ENCODE measurements around the gene CCM2L.

The CCM2L gene

DNA sequence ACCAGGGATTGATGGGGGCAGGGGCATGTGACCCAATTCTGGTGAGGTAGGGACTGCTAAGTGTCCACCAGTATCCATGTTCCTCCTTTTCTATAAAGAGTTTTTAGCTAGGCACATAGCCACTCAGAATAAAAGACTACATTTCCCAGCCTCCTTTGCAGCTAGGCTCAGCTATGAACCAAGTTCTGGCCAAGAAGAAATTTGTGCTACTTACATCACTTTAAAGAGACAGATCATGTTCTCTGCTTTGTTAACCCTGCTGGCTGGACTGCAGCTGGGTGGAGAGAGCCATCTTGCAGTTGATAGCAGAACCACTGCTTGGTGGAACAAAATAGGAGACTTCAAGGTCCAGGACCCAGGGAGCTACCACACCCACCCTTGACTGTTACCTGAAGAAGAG is 5.3 kb upstream of the CCM2L start:
- no peak overlapping the region for H2AFZ ChIP-seq (ENCODE audit: low read depth, low read length)
- H3K14ac ChIP-seq (ENCODE audit: low read length in 2 of 2): no peak overlapping the region
- H2BK5ac ChIP-seq (ENCODE audit: low read depth, low read length, poor library complexity, severe bottlenecking): no peak overlapping the region
- no peak overlapping the region for H2BK15ac ChIP-seq (ENCODE audit: low read depth, poor library complexity, severe bottlenecking)
- DNase-seq: peak; percentile 35
- no peak overlapping the region for H2BK12ac ChIP-seq (ENCODE audit: low read length in 2 of 2)
- no peaks in the 10 kb centered on the region for H3K79me1 ChIP-seq (replicated peaks; ENCODE audit: low read length, poor library complexity, severe bottlenecking)
- H3K27me3 ChIP-seq (ENCODE audit: control insufficient read depth in 1 of 2, insufficient read depth in 1 of 2, low read length in 2 of 2): peaks cover 70 to 72% of the 10 kb centered on the region in 2 experiments
- H4K8ac ChIP-seq (ENCODE audit: low read length): no peak overlapping the region
- peaks cover 8% of the 10 kb centered on the region for H3K4me1 ChIP-seq (ENCODE audit: control insufficient read depth, insufficient read depth, low read depth, low read length)
- H2BK120ac ChIP-seq (ENCODE audit: low read depth, low read length): no peak overlapping the region
- no peak overlapping the region for H4K91ac ChIP-seq (ENCODE audit: low read length)
- H3K27ac ChIP-seq (ENCODE audit: low read length, poor library complexity, severe bottlenecking): no peak overlapping the region
- H3K36me3 ChIP-seq (ENCODE audit: control insufficient read depth in 1 of 2, insufficient read depth in 2 of 2, low read depth in 1 of 2, low read length in 2 of 2): no peaks in the 10 kb centered on the region
- no peak overlapping the region for H3K4me2 ChIP-seq (ENCODE audit: low read length, poor library complexity, severe bottlenecking)
- no peaks in the 10 kb centered on the region for H3K9me3 ChIP-seq (ENCODE audit: control insufficient read depth, low read length)
- H3K18ac ChIP-seq (ENCODE audit: low read depth in 1 of 2, low read length in 2 of 2): no peak overlapping the region
- H2AK5ac ChIP-seq (ENCODE audit: low read length, severe bottlenecking): no peak overlapping the region
- no peak overlapping the region for H3K9ac ChIP-seq (ENCODE audit: low read length)
- no peak overlapping the region for H3K4me3 ChIP-seq (ENCODE audit: insufficient read depth in 1 of 2, low read depth in 1 of 2, low read length in 2 of 2)
- no peak overlapping the region for H3K4ac ChIP-seq (ENCODE audit: low read depth in 1 of 2, low read length in 2 of 2)
- H3K23ac ChIP-seq (ENCODE audit: low read length in 2 of 2): no peak overlapping the region

DNA sequence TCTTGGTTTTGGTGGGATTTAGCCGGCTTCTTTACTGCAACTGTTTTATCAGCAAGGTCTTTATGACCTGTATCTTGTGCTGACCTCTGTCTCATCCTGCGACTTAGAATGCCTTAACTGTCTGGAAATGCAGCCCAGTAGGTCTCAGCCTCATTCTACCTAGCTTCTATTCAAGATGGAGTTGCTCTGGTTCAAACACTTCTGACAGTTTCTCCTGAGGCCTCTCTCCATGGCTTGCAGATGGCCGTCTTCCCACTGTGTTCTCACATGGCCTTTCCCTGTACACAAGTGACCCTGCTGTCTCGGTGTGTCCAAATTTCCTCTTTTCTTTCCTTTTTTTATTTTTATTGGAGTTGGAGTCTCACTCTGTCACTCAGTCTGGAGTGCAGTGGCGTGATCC is 4.2 kb upstream of the CCM2L start:
- H3K4me2 ChIP-seq (ENCODE audit: low read length, poor library complexity, severe bottlenecking): no peak overlapping the region
- H2BK12ac ChIP-seq (ENCODE audit: low read length in 2 of 2): no peak overlapping the region
- no peaks in the 10 kb centered on the region for H3K9me3 ChIP-seq (ENCODE audit: control insufficient read depth, low read length)
- no peak overlapping the region for H3K9ac ChIP-seq (ENCODE audit: low read length)
- no peak overlapping the region for H2BK5ac ChIP-seq (ENCODE audit: low read depth, low read length, poor library complexity, severe bottlenecking)
- H4K8ac ChIP-seq (ENCODE audit: low read length): no peak overlapping the region
- peaks cover 69 to 70% of the 10 kb centered on the region in 2 experiments for H3K27me3 ChIP-seq (ENCODE audit: control insufficient read depth in 1 of 2, insufficient read depth in 1 of 2, low read length in 2 of 2)
- no peak overlapping the region for H3K23ac ChIP-seq (ENCODE audit: low read length in 2 of 2)
- H4K91ac ChIP-seq (ENCODE audit: low read length): no peak overlapping the region
- peaks cover 8% of the 10 kb centered on the region for H3K4me1 ChIP-seq (ENCODE audit: control insufficient read depth, insufficient read depth, low read depth, low read length)
- no peak overlapping the region for H3K27ac ChIP-seq (ENCODE audit: low read length, poor library complexity, severe bottlenecking)
- no peak for DNase-seq
- H3K4me3 ChIP-seq (ENCODE audit: insufficient read depth in 1 of 2, low read depth in 1 of 2, low read length in 2 of 2): no peak overlapping the region
- no peaks in the 10 kb centered on the region for H3K36me3 ChIP-seq (ENCODE audit: control insufficient read depth in 1 of 2, insufficient read depth in 2 of 2, low read depth in 1 of 2, low read length in 2 of 2)
- no peak overlapping the region for H2BK15ac ChIP-seq (ENCODE audit: low read depth, poor library complexity, severe bottlenecking)
- WGBS: 72% methylated on average over 5 of the region's 5 CpGs
- H3K14ac ChIP-seq (ENCODE audit: low read length in 2 of 2): no peak overlapping the region
- H3K18ac ChIP-seq (ENCODE audit: low read depth in 1 of 2, low read length in 2 of 2): no peak overlapping the region
- no peaks in the 10 kb centered on the region for H3K79me1 ChIP-seq (replicated peaks; ENCODE audit: low read length, poor library complexity, severe bottlenecking)
- no peak overlapping the region for H2AK5ac ChIP-seq (ENCODE audit: low read length, severe bottlenecking)
- H2BK120ac ChIP-seq (ENCODE audit: low read depth, low read length): no peak overlapping the region
- H3K4ac ChIP-seq (ENCODE audit: low read depth in 1 of 2, low read length in 2 of 2): no peak overlapping the region
- H2AFZ ChIP-seq (ENCODE audit: low read depth, low read length): no peak overlapping the region

DNA sequence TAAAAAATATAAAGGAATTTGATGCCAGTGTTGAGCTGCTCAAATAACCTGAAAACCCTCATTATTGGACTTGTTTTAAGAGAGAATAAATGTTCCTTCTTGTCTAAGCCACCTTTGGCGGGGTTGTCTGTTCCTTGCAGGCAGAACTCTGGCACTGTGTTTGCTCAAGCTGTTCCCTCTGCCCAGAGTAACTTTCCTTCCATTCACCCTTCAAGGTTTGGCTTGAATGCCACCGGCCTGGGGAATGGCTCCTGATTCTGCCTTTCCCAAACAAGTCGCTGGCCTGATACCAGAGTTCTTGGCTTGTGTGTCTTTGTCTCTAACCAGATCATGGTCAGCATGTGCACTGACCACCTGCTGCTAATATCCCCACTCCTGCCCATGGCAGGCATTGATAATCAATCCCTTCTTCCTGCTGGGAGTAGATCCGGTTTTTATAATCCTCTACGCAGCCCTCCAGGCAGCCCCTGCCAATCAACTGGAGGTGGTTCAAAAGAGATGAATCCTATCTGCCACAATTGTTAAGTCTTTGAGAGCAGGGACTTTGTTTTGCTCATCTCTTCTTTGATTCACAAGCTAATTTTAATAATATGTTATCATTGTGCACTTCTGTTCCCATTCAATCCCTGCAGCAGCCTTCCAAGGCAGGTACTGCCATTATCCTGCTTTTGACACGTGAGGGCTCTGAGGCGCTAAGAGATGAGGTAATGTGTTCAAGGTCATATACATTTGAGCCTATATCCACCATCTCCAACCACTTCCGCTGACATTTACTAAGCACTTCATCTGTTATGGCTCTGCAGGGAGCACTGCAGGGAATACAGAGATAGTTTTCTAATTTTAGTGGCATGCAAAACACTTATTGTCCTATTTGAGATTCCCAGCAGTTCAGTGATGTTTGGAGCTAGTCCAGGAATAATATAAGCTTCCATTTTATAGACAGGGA is 3.1 kb upstream of the CCM2L start:
- Histone ChIP-seq H3K14ac (ENCODE audit: low read length in 2 of 2) (no peak overlapping the region), H2BK15ac (ENCODE audit: low read depth, poor library complexity, severe bottlenecking) (no peak overlapping the region), H3K4me3 (ENCODE audit: insufficient read depth in 1 of 2, low read depth in 1 of 2, low read length in 2 of 2) (no peak overlapping the region), H2BK5ac (ENCODE audit: low read depth, low read length, poor library complexity, severe bottlenecking) (no peak overlapping the region), H4K8ac (ENCODE audit: low read length) (no peak overlapping the region), H4K91ac (ENCODE audit: low read length) (no peak overlapping the region), H2BK120ac (ENCODE audit: low read depth, low read length) (no peak overlapping the region), H3K27ac (ENCODE audit: low read length, poor library complexity, severe bottlenecking) (no peak overlapping the region), H3K4ac (ENCODE audit: low read depth in 1 of 2, low read length in 2 of 2) (no peak overlapping the region), H3K27me3 (ENCODE audit: control insufficient read depth in 1 of 2, insufficient read depth in 1 of 2, low read length in 2 of 2) (peaks cover 66 to 67% of the 10 kb centered on the region in 2 experiments), H2BK12ac (ENCODE audit: low read length in 2 of 2) (no peak overlapping the region), H3K23ac (ENCODE audit: low read length in 2 of 2) (no peak overlapping the region), H3K9ac (ENCODE audit: low read length) (no peak overlapping the region), H3K9me3 (ENCODE audit: control insufficient read depth, low read length) (no peaks in the 10 kb centered on the region), H3K79me1 (replicated peaks; ENCODE audit: low read length, poor library complexity, severe bottlenecking) (no peaks in the 10 kb centered on the region), H3K4me1 (ENCODE audit: control insufficient read depth, insufficient read depth, low read depth, low read length) (peaks cover 8% of the 10 kb centered on the region), H3K36me3 (ENCODE audit: control insufficient read depth in 1 of 2, insufficient read depth in 2 of 2, low read depth in 1 of 2, low read length in 2 of 2) (no peaks in the 10 kb centered on the region), H3K4me2 (ENCODE audit: low read length, poor library complexity, severe bottlenecking) (no peak overlapping the region), H3K18ac (ENCODE audit: low read depth in 1 of 2, low read length in 2 of 2) (no peak overlapping the region), H2AFZ (ENCODE audit: low read depth, low read length) (no peak overlapping the region), H2AK5ac (ENCODE audit: low read length, severe bottlenecking) (no peak overlapping the region)
- 63% methylated on average over 8 of the region's 8 CpGs for WGBS
- no peak for DNase-seq

DNA sequence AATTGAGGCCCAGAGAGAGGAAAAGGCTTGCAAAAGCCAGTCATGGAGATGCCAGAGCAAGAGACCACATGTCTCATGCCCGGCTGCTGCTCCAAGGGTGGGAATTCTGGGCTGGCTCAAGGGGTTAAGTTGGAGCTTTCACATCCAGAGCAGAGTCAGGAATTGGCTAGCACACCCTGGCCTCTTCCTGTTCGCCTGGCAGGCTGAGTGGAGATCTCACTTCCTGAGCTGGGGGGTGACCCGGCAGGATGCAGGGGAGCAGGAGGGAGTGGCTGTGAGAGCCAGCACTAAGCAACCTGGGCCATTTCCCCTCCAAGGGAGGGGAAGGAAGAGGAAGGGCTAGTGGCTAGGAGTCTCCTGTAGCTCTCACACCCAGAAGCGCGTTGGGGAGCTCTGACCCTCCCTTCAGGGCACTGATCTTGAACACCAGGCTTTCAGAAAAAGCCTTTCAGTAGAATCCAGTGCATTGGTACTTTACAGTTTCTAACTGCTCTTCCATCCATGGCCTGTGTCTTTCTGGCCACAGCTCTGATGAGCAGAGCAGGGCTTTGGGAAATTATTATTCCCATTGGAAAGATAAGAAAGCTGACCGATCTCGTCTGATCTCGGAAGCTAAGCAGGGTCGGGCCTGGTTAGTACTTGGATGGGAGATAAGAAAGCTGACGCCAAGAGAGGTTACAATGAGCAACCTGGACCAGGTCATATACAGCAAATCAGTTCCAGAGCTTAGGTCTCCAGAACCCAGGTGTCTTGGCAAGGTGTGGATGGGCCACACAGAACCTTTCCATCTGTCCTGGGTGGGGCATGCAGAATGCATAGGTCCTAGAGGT is 2.2 kb upstream of the CCM2L start:
- Histone ChIP-seq H4K91ac (ENCODE audit: low read length) (no peak overlapping the region), H3K14ac (ENCODE audit: low read length in 2 of 2) (no peak overlapping the region), H2BK12ac (ENCODE audit: low read length in 2 of 2) (no peak overlapping the region), H3K4me3 (ENCODE audit: insufficient read depth in 1 of 2, low read depth in 1 of 2, low read length in 2 of 2) (no peak overlapping the region), H4K8ac (ENCODE audit: low read length) (no peak overlapping the region), H3K4me2 (ENCODE audit: low read length, poor library complexity, severe bottlenecking) (no peak overlapping the region), H3K9me3 (ENCODE audit: control insufficient read depth, low read length) (no peaks in the 10 kb centered on the region), H3K9ac (ENCODE audit: low read length) (no peak overlapping the region), H2BK15ac (ENCODE audit: low read depth, poor library complexity, severe bottlenecking) (no peak overlapping the region), H3K23ac (ENCODE audit: low read length in 2 of 2) (no peak overlapping the region), H3K4me1 (ENCODE audit: control insufficient read depth, insufficient read depth, low read depth, low read length) (peaks cover 8% of the 10 kb centered on the region), H3K27ac (ENCODE audit: low read length, poor library complexity, severe bottlenecking) (no peak overlapping the region), H2AFZ (ENCODE audit: low read depth, low read length) (no peak overlapping the region), H3K4ac (ENCODE audit: low read depth in 1 of 2, low read length in 2 of 2) (no peak overlapping the region), H3K18ac (ENCODE audit: low read depth in 1 of 2, low read length in 2 of 2) (no peak overlapping the region), H2AK5ac (ENCODE audit: low read length, severe bottlenecking) (no peak overlapping the region), H3K36me3 (ENCODE audit: control insufficient read depth in 1 of 2, insufficient read depth in 2 of 2, low read depth in 1 of 2, low read length in 2 of 2) (no peaks in the 10 kb centered on the region), H2BK5ac (ENCODE audit: low read depth, low read length, poor library complexity, severe bottlenecking) (no peak overlapping the region), H3K79me1 (replicated peaks; ENCODE audit: low read length, poor library complexity, severe bottlenecking) (no peaks in the 10 kb centered on the region), H2BK120ac (ENCODE audit: low read depth, low read length) (no peak overlapping the region), H3K27me3 (ENCODE audit: control insufficient read depth in 1 of 2, insufficient read depth in 1 of 2, low read length in 2 of 2) (peaks cover 66 to 68% of the 10 kb centered on the region in 2 experiments)
- no peak for DNase-seq
- 50% methylated on average over 10 of the region's 10 CpGs for whole genome bisulfite sequencing
